ENCODE results near the gene GCGR.

- TF ChIP-seq ELF4 (IDR thresholded peaks at IDR 0.05): no peak
- no peak for TF ChIP-seq FOXM1 (IDR thresholded peaks at IDR 0.05; ENCODE audit: borderline replicate concordance)
Measured at GRCh38 chr17:81825841-81826466, 22.0 kb downstream of the GCGR start.
